GM19351 (cell line): ENCODE results near the gene CALHM4.
"Not testable (repeated sequence)": the region's sequence is repeated elsewhere in the genome, so short reads cannot be mapped to it uniquely, and the experiment has no call there.

Source experiments
- ATAC-seq: cut with Tn5 transposase; IDR thresholded peaks from one replicate; pipeline ENCODE4 v1.9.1; 2021; ENCODE audit warnings: mild to moderate bottlenecking, moderate library complexity; ENCODE audit not compliant: unreplicated experiment

Gene CALHM4

DNA sequence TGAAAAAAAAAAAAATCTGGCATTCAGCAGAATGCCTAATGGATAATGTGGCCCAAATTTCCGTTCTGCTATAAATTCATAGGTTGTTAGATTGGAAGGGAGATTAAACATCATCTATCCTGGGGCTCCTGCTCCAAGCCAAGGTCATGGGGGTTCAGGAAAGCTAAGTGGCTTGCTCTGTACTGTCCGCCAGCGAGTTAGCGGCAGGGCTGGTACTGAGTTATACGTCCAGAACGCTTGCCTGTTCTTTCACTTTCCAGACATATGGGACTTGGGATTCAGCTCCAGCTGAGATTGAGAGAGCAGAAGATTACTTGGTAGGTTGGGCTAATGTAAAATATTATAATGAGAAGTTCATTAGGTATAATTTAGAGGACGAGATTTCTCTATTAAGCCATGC, 18.6 kb downstream of the CALHM4 start:
- no peak for ATAC-seq

DNA sequence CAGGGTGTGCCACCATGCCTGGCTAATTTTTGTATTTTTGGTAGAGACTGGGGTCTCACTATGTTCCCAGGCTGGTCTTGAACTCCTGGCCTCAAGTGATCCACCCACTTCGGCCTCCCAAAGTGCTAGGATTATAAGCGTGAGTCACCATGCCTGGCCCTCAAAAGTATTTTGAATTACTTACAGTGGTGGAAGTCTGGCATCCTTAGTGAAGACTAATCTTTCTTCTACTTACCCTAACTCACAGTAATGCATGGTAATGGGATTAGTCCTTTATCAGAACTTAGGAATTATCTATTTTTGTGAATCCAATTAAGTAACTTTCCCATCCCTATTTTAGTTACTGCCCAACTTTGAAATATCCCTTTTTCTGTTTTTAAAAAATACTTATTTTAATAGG, 21.7 kb downstream of the CALHM4 start:
- no peak for ATAC-seq

GRCh38 chr6:116577486-116577885, 23.9 kb downstream of the CALHM4 start:
- no peak for ATAC-seq

DNA sequence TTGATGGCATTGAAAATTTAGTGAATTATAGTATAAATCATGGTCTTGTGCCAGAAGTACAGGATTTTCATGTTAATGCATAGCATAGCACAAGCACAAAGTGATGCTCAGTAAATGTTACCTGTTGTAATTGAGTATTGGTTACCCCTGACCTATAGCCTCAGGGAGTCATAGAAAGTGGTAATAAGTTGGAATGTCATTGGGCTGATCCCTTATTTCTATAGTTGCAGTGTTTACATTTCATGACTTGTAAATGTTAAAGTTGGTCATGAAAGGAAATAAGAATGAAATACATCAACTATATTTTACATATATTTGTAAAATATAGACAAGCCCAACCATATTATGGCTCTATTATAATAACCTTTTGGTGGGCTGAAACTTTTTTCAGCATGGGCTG, 24.8 kb downstream of the CALHM4 start:
- no peak for ATAC-seq

DNA sequence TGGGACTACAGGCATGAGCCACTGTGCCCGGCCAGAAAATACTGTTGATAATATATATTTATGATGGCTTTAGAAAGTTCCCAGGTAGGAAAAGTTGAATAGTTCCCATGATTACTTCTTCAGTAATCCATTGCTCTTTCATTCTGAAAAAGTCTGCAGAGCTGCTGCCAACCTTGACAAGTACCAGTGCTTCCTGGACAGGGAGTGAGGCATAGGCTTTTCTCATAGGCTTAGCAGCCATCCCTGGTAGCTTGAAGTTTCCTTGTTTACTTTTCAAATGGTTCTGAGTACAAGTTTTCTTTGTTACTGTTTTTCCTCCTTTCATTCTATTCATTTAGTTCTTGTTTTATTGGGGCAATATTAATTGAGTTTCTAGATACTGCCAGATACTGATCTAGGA, 25.6 kb downstream of the CALHM4 start:
- no peak for ATAC-seq

DNA sequence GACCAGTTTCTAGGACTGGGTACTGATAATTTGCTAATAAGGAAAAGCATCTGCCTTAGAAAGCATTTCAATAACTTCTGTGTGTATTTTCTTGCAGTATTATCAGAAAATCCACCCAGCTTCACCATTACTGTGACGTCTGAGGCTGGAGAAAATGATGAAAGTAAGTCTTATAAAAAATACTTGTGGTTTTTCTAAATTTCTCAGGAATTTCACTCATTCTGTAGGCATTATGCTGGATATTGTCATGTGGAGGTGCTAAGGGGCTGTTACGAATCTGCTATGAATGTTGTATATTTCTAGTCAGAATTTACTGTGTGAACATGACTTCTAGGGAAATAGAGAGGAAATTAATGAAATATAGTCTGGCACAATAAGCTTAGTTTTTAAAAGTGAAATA, 26.6 kb downstream of the CALHM4 start:
- no peak for ATAC-seq

- ATAC-seq = no peak
These were observed 32.7 kb downstream of the CALHM4 start for GRCh38 chr6:116586276-116586675.

GRCh38 chr6:116586738-116587137, 33.2 kb downstream of the CALHM4 start:
- no peak for ATAC-seq

GRCh38 chr6:116595247-116595646, 41.7 kb downstream of the CALHM4 start:
- no peak for ATAC-seq

DNA sequence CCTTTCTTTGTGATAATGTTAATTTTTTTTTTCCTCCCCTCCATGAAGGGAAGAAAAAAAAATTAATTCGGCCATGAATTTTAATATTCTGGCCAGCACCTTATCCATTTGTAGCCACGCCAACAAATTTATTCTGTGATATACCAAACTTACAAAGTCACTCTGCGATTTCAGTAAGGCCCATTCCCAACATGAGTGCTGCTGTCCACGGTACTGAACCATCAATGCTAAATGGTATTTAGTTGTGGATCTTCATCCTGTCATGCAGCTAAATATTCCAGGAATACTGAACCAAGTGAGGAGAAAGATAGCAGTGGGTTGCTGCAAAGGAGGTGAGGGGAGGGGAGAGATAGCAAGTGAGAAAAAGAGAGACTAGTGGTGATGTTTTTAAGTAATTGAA, 43.3 kb downstream of the CALHM4 start:
- no peak for ATAC-seq

DNA sequence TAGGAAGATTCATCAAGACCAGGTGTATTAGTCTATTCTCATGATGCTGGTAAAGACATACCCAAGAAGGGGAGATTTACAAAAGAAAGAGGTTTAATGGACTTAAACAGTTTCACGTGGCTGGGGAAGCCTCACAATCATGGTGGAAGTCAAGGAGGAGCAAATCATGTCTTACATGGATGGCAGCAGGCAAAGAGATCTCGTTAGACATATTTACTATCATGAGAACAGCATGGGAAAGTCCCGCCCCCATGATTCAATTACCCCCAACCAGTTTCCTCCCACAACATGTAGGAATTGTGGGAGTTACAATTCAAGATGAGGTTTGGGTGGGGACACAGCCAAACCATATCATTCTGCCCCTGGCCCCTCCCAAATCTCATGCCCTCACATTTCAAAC, 50.4 kb downstream of the CALHM4 start:
- ATAC-seq = not testable (repeated sequence)

DNA sequence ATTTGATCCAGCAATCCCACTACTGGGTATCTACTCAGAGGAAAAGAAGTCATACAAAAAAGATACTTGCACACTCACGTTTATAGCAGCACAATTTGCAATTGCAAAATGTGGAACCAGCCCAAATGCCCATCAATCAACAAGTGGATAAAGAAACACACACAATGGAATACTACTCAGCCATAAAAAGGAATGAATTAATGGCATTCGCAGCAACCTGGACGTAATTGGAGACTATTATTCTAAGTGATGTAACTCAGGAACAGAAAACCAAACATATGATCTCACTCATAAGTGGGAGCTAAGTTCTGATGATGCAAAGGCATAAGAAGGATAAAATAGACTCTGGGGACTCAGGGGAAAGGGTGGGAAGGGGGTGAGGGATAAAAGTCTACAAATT, 51.3 kb downstream of the CALHM4 start:
- ATAC-seq = not testable (repeated sequence)

DNA sequence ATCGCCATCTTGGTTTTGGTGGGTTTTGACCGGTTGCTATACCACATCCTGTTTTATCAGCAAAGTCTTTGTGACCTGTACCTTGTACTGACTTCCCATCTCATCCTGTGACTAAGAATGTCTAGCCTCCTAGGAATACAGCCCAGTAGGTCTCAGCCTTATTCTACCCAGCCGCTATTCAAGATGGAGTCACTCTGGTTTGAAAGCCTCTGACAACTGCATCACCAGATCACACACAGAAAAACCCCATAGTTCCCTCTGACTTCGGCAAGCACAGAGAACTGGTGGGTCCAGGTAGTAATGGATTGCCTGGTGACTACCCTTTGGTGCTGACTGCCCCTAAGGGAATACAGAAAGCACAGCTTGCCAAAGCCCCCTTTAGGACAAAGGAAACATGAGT, 52.4 kb downstream of the CALHM4 start:
- no peak for ATAC-seq
